GM19035 (cell line): Measurements from ENCODE around the gene C3orf62.

ENCODE experiments used
- ATAC-seq: cut with Tn5 transposase; IDR thresholded peaks from one replicate; pipeline ENCODE4 v1.9.1; 2021; ENCODE audit not compliant: unreplicated experiment

The C3orf62 gene

DNA sequence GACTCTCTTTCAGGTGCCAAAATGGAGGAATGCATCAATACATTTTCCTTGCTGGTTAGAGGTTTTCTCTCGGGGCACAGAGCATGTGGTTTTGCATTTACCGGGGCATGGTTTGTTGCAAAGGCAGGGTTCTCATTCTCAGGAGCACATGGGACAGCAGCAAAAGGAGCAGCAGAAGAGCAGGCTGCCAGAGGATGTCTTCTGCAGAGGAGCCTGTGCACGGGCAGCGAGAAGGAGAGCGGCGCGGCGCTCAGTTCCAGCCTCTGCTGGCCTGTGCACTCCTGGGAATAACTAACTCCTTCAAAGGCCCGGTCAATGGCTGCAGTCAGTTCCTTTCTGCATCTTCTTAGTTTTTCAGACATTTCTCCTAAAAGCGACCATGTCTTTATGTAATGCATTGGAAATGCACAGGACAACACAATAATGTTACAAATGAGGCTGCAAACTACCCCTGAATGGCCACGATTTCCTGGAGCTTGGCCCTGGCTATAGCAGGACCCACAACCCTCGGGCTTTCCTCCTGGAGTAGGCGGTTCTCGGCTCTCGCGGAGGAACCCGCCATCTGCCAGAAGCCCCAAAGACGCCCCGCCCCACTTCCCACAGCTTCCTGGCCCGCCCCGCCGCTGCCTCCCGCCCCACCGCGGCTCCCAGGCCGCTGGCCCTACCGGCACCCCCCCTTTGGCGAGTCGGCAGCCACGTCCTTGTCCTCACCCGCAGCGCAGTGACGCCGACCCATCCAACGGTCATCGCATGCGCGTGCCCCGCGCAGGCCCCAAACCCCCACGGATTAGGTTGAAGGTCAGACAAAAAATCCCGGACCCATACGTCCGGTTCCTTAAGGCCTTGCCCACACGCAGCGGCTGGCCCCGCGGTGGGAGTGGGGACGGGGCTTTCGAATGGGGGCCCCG is at the start of gene C3orf62:
Gene C3orf62 (minus strand): TSS at position 758 of the 908 bp plus-strand sequence. CDS start 360 bp downstream, at position 398.
- ATAC-seq: peak; percentile 70

GRCh38 chr3:49324768-49325167 is 47.7 kb upstream of the C3orf62 start:
- no peak for ATAC-seq

- ATAC-seq: no peak
These were observed 39.8 kb upstream of the C3orf62 start for GRCh38 chr3:49316696-49317457.

- no peak for ATAC-seq
These were observed 37.1 kb upstream of the C3orf62 start for GRCh38 chr3:49313896-49314688.

- ATAC-seq: no peak
These were observed 34.3 kb upstream of the C3orf62 start for GRCh38 chr3:49311283-49311682.

- ATAC-seq: no peak
These were observed 33.6 kb upstream of the C3orf62 start for GRCh38 chr3:49310677-49311076.

DNA sequence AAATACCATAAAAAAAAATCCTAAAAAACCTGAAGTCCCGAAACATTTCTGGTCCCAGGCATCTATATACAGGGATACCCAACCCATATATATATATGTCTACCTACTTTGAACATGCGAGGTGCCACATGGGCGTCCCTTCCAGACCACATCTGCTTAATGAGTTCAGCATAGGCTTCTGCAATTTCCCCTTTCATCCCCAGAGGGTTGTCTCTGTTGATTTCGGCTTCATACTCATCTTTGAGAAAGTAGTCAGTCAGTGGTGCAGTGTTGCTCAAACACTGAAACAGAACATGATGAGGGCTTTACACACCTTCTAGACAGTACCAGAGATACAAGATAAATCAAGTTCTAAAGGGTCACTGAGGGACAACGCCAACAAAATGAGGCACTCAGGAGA is 28.6 kb upstream of the C3orf62 start:
- ATAC-seq: no peak

DNA sequence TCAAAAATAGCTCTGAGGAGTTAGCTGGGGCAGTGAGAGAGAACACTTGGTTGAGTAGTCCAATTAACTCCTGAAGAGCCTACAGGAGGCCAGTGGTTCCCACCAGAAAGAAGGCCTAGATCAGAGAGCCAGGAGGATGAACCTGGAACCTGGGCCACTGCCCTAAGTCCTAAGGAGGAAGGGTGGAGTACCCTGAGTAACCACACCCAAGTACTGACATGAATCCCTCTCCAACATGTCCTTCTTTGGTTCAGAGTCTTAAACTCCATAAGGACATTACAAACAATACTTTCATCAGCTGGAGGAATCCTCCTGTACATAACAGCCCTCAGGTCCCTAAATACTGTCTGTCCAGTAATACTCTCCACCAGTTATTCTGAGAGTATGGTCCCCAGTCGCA is 25.6 kb upstream of the C3orf62 start:
- no peak for ATAC-seq

DNA sequence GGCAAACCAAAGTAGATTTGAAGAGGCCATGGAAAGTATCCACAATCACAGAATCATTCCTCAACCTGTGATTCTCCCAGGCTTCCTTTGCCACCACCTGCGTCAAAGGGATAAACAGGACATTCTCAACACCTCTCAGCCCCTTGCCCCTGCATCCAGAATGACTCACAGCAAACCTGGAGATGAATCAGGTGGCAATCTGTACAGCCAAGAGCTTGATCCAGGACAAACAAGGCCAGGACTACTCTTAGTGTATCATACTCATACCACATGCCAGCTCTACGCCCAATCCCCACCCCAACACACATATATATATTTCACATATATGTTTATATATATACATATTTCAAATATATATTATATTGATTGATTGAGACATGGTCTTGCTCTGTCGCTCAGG is 23.6 kb upstream of the C3orf62 start:
- ATAC-seq: no peak

DNA sequence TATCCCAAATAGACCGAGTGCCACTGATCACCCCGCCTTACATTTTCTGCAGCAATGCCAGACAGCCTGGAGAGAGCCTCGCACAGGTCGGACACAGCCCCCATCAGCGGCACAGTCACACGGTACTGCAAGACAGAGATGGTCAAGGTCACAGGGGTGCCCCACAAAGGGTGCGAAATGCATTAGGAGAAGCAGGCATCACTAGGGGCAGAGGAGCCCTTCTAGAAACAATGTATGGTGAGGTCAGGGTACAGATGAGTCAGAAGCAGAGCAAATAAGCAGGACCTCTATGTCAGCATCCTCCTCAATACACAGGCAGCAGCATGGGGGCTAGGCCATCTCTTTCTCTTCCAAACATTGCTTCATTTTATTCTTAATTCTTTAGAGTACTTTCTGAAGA is 21.5 kb upstream of the C3orf62 start:
- no peak for ATAC-seq

DNA sequence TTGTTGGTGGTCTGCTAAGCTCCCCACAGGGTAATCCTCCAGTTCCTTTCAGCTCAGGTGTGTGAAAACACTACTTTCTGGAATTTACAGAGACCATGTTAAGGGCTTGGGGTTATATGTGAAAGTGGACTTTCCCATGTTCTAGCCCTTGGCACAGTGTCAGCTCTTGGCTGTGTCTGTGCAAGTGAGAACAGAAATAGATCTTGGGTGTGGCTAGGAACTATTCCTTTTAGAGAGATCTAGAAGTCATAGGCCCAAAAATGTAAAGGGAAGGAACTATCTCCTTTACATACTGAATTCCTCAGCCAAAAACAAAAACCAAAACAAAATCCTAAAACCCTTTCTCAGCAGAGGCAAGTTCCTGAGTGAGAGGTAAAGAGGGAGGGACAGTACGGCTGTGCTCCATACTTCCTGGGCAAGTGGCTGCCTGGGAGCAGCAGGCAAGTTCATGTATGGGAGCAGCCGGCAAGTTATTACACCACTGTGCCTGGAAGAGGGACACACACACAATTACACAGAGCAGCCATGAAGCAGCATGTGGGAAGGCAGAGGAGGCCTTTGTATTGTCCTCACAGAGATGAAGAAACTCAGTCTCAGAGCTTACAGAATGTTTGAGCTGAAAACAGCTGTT is 19.9 kb upstream of the C3orf62 start:
- no peak for ATAC-seq

DNA sequence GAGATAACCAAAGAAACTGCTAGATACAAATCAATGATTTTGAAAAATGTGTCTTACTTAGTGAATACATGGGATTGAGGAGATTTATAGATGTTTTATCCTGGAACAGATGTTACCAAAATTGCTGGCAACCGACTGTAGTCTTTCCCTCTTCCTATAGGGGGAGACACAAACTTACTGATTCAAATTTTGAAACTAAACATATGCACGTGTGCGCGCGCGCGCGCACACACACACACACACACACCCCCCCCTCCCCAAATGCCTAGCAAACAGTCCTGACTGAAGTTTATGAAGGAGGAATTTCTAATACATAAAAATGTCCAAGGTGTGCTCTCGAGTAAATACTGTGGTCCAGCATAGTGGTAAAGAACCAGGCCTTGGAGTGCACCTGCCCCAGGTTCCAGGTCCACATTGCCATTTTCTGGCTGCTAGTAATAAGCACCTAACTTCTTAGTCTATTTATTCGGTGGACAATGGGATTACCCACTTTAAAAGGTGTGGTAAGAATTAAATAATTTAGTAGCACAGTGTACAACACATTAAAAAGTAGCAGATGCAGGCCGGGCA is 18.5 kb upstream of the C3orf62 start:
- no peak for ATAC-seq

- ATAC-seq: no peak
These were observed 17.3 kb upstream of the C3orf62 start for GRCh38 chr3:49294343-49294742.

DNA sequence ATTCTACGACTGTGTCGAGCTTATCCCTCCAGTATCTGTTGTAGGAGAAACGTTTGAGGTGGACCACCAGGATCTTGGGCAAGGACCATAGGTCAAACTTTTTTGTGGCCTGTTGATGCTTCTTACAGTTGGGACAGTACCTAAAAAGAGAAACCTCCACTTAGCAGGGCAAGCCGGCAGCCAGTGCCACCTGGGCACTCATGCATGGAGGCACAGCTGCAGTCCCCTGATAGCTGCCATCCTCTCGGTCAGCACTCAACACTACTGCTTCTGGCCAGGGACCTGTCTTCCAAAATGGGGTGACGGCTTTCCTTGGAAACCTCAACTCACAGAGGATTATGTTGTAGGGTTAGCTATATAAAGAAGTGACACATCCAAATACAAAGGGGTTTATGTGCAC is 7.0 kb upstream of the C3orf62 start:
- no peak for ATAC-seq

DNA sequence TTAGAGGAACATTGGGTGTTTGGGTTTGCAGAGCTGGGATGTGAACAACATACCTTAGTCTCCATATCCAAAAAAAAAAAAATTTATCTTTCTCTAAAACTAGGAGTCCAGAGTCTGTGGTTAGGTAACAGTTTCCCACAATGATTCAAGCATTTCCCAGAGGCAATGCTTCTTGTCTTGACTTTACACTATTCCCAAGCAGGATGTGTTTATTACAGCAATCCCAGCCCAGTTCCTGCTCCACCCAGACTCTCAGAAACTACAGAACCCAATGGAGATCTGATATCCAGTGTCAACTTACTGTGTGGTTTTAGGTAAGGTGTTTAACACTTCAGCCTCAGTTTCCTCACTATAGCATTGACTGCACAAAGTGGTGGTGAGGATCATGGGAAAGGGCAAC is 2.3 kb upstream of the C3orf62 start:
- ATAC-seq: no peak

DNA sequence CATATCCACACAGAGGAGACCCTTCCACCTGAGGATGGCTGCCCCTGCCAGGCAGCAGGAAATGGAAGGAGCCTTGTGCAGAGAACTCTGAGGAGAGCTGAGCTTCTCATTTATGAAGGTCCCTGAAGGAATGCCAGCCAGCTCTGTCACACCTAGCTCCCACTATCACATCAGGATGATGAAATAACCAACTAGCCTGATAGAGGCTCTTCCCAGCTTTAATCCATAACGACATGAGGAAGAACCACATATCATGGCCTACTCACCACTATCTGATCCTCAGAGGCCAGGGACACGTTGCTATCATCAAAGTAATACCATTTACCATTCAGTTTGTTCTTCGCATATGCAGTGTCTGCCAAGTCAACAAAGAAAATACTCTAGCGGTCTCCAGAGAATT is 1.5 kb upstream of the C3orf62 start:
- ATAC-seq: no peak

GRCh38 chr3:49277383-49277775 is 347 bp upstream of the C3orf62 start:
- ATAC-seq: no peak

DNA sequence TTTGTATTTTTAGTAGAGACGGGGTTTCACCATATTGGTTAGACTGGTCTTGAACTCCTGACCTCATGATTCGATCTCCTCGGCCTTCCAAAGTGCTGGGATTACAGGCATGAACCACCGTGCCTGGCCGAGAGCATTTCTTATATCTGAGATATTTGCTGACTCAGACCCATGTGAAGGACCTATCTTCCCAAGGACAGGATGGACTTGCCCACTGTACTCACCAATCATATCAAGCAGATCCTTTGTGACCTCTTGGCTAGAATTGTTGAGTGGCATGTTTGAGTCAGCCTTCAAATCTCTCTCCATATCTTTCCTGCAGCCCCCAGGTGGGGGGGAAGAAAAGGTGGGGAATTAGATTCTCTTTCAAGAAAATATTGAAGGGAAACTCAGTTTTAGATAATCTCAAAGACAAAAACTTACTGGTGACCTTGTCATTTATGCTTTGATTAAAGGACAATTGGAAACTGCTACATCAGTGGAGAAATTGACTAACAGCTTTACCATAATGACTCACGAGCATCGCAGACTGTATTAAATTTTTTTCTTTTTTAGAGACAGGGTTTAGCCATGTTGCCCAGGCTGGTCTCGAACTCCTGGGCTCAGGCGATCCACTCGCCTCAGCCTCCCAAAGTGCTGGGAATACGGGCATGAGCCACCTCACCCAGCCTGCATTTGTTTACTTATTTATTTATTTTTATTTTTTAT is 3.1 kb downstream of the C3orf62 start:
- ATAC-seq: no peak

- no peak for ATAC-seq
These were observed 6.0 kb downstream of the C3orf62 start for GRCh38 chr3:49271047-49271446.

DNA sequence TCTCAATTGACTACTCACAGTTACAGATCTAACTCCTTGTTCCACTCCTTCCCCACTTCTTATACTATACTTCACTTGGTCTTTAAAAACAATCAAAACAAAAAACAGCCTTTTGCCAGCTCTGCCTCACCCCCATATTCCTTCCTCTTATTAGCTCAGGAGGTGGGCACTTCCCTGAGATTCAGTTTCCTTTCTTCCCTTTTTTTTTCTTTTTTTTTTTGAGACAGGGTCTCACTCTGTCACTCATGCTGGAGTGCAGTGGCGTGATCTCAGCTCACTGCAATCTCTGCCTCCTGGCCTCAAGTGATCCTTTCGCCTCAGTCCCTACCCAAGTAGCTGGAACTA is 6.9 kb downstream of the C3orf62 start:
- no peak for ATAC-seq
